Activated B cell treated with CpG ODN at 0.5 μM for 24 hours (primary cell): ENCODE measurements around the gene CYP46A1. TPM values are rescaled to one million over a fixed set of nuclear protein-coding genes. Genes with fewer than 3 reads are reported as not detected.

Experiments used
- ATAC-seq: fragments of 200-7000 bp; cut with Tn5 transposase; one replicate; pipeline ENCODE4 v1.10.0; 2021; ENCODE audit warnings: low read depth, mild to moderate bottlenecking, moderate library complexity
- CTCF ChIA-PET: fragments of 350-600 bp; sonication (Branson Sonifier 250); formaldehyde crosslinking; loops from one replicate; lab custom pipeline; 2021; ENCODE audit warnings: antibody characterized with exemption; lab: Charles Lee
- POLR2A ChIA-PET: fragments of 350-600 bp; sonication (Branson Sonifier 250); formaldehyde crosslinking; loops from one replicate; lab custom pipeline; 2021; ENCODE audit warnings: antibody characterized with exemption; lab: Charles Lee
- DNase-seq: peaks from one replicate; pipeline ENCODE4 v3.0.0; 2022
- H3K27ac Mint-ChIP-seq: one replicate; pipeline ENCODE4 v1.8.0; 2020; ENCODE audit warnings: mixed read lengths
- H3K27me3 Mint-ChIP-seq: one replicate; pipeline ENCODE4 v1.8.0; 2021; ENCODE audit warnings: mixed read lengths
- H3K36me3 Mint-ChIP-seq: one replicate; pipeline ENCODE4 v1.8.0; 2021; ENCODE audit warnings: low read depth, mixed read lengths
- H3K4me1 Mint-ChIP-seq: one replicate; pipeline ENCODE4 v1.8.0; 2021; ENCODE audit warnings: mixed read lengths
- H3K4me3 Mint-ChIP-seq: one replicate; pipeline ENCODE4 v1.8.0; 2020; ENCODE audit warnings: mild to moderate bottlenecking, mixed read lengths
- H3K9me3 Mint-ChIP-seq: one replicate; pipeline ENCODE4 v1.8.0; 2020; ENCODE audit warnings: mixed read lengths
- CTCF ChIP-seq: fragments of 200-600 bp; IDR thresholded peaks from one replicate; pipeline ENCODE4 v1.8.0; 2022; ENCODE audit warnings: antibody characterized with exemption, mild to moderate bottlenecking
- intact Hi-C: fragments of 100-400 bp; cut with micrococcal nuclease; formaldehyde crosslinking; loops from one replicate; pipeline ENCODE4 v1.15.1; 2024
- total RNA-seq: library from RNA; stranded (reverse); gene quantifications from 2 replicates; pipeline ENCODE4 v1.2.3, GENCODE V29; 2022

The CYP46A1 gene
- total RNA-seq, 1 donor from 2014 or later = not detected

- peaks cover 15% of the 10 kb centered on the region for H3K27me3 Mint-ChIP-seq
- DNase-seq (no peak), ATAC-seq (no peak)
- intact Hi-C loops = no loop called here
- no peaks in the 10 kb centered on the region for H3K4me1 Mint-ChIP-seq
- no peak overlapping the region for H3K4me3 Mint-ChIP-seq
- H3K36me3 Mint-ChIP-seq = peaks cover 7% of the 10 kb centered on the region
- POLR2A ChIA-PET = no interaction called here
- no peak overlapping the region for H3K27ac Mint-ChIP-seq
- H3K9me3 Mint-ChIP-seq = peaks cover 24% of the 10 kb centered on the region
- CTCF ChIA-PET = no interaction called here
- no peak for TF ChIP-seq CTCF
Measured at GRCh38 chr14:99701260-99701659, 17.2 kb downstream of the CYP46A1 start.

- TF ChIP-seq CTCF = no peak
- Mint-ChIP-seq H3K4me3 (no peak overlapping the region), H3K27ac (no peak overlapping the region), H3K36me3 (peaks cover 7% of the 10 kb centered on the region), H3K27me3 (peaks cover 13% of the 10 kb centered on the region), H3K9me3 (peaks cover 20% of the 10 kb centered on the region), H3K4me1 (no peaks in the 10 kb centered on the region)
- intact Hi-C loops = no loop called here
- ChIA-PET CTCF (no interaction called here), POLR2A (no interaction called here)
- ATAC-seq (no peak), DNase-seq (no peak)
Measured at GRCh38 chr14:99702115-99702514, 18.0 kb downstream of the CYP46A1 start.

GRCh38 chr14:99703381-99703780, 19.3 kb downstream of the CYP46A1 start:
- Mint-ChIP-seq H3K27me3 (peaks cover 12% of the 10 kb centered on the region), H3K4me1 (no peaks in the 10 kb centered on the region), H3K4me3 (no peak overlapping the region), H3K9me3 (peaks cover 18% of the 10 kb centered on the region), H3K36me3 (peaks cover 7% of the 10 kb centered on the region), H3K27ac (no peak overlapping the region)
- POLR2A ChIA-PET = no interaction called here
- intact Hi-C loops = no loop called here
- ATAC-seq (no peak), DNase-seq (no peak)
- CTCF ChIA-PET = no interaction called here
- no peak for TF ChIP-seq CTCF

GRCh38 chr14:99704037-99704436, 19.9 kb downstream of the CYP46A1 start:
- Mint-ChIP-seq H3K36me3 (peaks cover 7% of the 10 kb centered on the region), H3K27me3 (peaks cover 16% of the 10 kb centered on the region), H3K27ac (no peak overlapping the region), H3K4me3 (no peak overlapping the region), H3K9me3 (peaks cover 18% of the 10 kb centered on the region), H3K4me1 (no peaks in the 10 kb centered on the region)
- TF ChIP-seq CTCF = no peak
- ChIA-PET POLR2A (no interaction called here), CTCF (no interaction called here)
- intact Hi-C loops = no loop called here
- ATAC-seq (no peak), DNase-seq (no peak)

GRCh38 chr14:99706107-99706900, 22.2 kb downstream of the CYP46A1 start:
- H3K9me3 Mint-ChIP-seq = peaks cover 19% of the 10 kb centered on the region
- no peak for DNase-seq
- H3K27me3 Mint-ChIP-seq = peaks cover 9% of the 10 kb centered on the region
- intact Hi-C loops = no loop called here
- peaks cover 7% of the 10 kb centered on the region for H3K36me3 Mint-ChIP-seq
- ChIA-PET CTCF (no interaction called here), POLR2A (no interaction called here)
- ATAC-seq = no peak
- no peaks in the 10 kb centered on the region for H3K4me1 Mint-ChIP-seq
- no peak overlapping the region for H3K27ac Mint-ChIP-seq
- H3K4me3 Mint-ChIP-seq = no peak overlapping the region
- no peak for TF ChIP-seq CTCF
